ENCODE measurements around the gene LPCAT2.

LPCAT2 gene

GRCh38 chr16:55468352-55468990 lies 40.4 kb upstream of the LPCAT2 start:
- no peak for TF ChIP-seq CTCF (IDR thresholded peaks at IDR 0.05; ENCODE audit: insufficient read depth, low read depth, low read length, missing control alignments)
- DNase-seq (ENCODE audit: low read depth): no peak
- no peak overlapping the region for H3K4me3 ChIP-seq (ENCODE audit: low read depth, low read length)

DNA sequence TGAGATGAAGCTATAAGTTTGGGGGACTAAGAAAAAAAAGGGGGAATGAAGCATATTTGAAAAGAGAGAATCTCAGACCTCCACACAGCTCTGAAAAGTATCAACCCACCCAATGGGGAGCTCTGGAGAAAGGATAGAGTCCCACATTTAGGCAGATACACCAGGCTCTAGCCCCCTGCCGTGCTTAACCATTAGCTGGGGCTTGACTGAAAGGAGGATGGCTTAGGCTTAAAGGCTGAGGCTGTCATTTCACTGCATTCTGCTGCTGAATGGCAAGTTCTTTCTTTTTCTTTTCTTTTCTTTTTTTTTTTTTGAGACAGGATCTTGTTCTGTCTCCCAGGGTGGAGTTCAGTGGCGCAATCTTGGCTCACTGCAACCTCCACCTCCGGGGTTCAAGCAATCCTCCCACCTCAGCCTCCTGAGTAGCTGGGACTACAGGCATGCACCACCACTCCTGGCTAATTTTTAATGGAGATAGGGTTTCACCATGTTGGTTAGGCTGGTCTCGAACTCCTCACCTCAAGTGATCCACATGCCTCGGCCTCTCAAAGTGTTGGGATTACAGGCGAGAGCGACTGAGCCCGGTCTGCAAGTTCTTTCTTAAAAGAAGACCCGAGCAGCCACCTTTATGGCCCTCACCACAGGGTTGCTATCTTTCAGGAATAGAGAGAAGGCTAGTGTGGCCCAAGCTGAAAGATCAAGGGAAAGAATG lies 38.9 kb upstream of the LPCAT2 start:
- no peak for DNase-seq (ENCODE audit: low read depth)
- no peak for TF ChIP-seq CTCF (IDR thresholded peaks at IDR 0.05; ENCODE audit: insufficient read depth, low read depth, low read length, missing control alignments)

GRCh38 chr16:55470533-55471371 lies 38.1 kb upstream of the LPCAT2 start:
- H3K4me3 ChIP-seq (ENCODE audit: low read depth, low read length): no peak overlapping the region
- TF ChIP-seq CTCF (IDR thresholded peaks at IDR 0.05; ENCODE audit: insufficient read depth, low read depth, low read length, missing control alignments): no peak
- DNase-seq (ENCODE audit: low read depth): no peak

More for the DNA sequence above, 38.9 kb upstream of the LPCAT2 start:
- H3K4me3 ChIP-seq (ENCODE audit: low read depth, low read length): no peak overlapping the region

GRCh38 chr16:55471448-55472097 lies 37.3 kb upstream of the LPCAT2 start:
- DNase-seq (ENCODE audit: low read depth): peak; percentile 52
- TF ChIP-seq CTCF (IDR thresholded peaks at IDR 0.05; ENCODE audit: insufficient read depth, low read depth, low read length, missing control alignments): no peak
- H3K4me3 ChIP-seq (ENCODE audit: low read depth, low read length): no peak overlapping the region

DNA sequence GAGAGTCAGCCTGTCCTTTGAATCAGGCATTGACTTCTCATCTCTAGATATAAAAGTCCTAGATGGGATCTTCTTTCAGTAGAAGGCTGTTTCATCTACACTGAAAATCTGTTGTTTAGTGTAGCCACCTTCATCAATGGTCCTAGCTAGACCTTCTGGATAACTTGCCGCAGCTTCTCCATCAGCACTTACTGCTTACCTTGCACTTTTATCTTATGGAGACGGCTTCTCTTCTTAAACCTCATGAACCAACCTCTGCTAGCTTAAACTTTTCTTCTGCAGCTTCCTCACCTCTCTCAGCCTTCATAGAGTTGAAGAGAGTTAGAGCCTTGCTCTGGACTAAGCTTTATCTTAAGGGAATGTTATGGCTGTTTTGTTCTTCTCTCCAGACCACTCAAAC lies 35.3 kb upstream of the LPCAT2 start:
- DNase-seq (ENCODE audit: low read depth): no peak
- no peak for TF ChIP-seq CTCF (IDR thresholded peaks at IDR 0.05; ENCODE audit: insufficient read depth, low read depth, low read length, missing control alignments)
- no peak overlapping the region for H3K4me3 ChIP-seq (ENCODE audit: low read depth, low read length)

- no peak overlapping the region for H3K4me3 ChIP-seq (ENCODE audit: low read depth, low read length)
- DNase-seq (ENCODE audit: low read depth): no peak
- TF ChIP-seq CTCF (IDR thresholded peaks at IDR 0.05; ENCODE audit: insufficient read depth, low read depth, low read length, missing control alignments): no peak
Measured at GRCh38 chr16:55474821-55475220, 34.1 kb upstream of the LPCAT2 start.

Data from GM12865 (cell line).